ENCODE measurements around the gene TMEM120A.
"Not testable (repeated sequence)": the region's sequence is repeated elsewhere in the genome, so short reads cannot be mapped to it uniquely, and the experiment has no call there.

The TMEM120A gene

DNA sequence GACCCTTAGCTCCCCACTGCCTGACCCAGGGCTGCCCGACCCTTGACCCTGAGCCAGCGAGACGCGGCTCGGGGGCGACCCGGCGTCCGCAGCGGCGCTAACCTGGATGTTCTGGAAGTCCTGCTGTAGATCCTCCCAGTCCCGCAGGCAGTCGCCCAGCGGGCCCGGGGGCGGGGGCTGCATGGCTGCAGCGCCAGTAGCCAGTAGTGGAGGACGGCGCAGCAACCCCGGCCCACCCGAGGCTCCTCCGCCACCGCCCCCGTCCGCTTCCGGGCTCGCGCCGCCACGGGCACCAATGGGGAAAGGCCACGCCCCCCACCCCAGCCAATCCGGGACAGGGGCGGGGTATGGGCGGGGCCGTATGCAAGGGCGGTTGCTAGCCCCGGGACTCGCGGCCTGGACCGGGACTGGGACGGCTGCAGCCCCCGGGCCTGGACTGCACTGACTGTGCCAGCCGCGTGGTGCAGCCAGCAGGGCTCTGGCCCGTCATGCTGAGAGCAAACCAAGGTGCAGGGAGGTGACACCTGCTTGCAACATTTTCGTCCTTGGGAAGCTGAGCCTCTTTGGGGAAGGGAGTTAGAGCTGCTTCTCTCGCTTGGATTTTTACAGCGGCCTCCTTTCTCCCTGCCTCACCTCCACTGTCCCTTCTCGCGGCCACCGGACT, at the start of gene TMEM120A:
Gene TMEM120A (minus strand): TSS at position 208 of the 664 bp plus-strand sequence. CDS start 25 bp downstream, at position 183.
- DNase-seq (ENCODE audit: low read depth in 2 of 2): peak; percentile 93 to 96

- DNase-seq (ENCODE audit: low read depth in 2 of 2): no peak
These were observed 45.7 kb upstream of the TMEM120A start for GRCh38 chr7:76040126-76040525.

DNA sequence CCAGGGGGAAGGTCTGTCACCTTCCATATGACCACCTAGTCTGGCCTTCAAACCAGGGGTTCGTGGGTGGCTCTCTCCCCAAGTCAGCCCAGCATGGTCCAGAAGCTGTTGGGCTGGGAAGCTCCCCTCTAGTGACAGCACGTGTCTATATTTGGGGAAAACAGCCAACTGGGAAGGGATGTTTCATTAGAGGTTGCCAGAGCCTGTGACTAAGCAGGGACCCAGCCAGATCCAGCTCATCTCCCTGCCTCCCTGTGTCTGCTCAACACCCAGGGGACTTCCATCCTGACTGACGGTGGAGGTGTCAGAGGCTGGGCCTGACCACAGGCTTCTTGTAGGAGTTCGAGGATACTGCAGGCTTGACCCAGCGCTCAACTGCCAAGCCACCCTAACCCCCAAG, 42.9 kb upstream of the TMEM120A start:
- DNase-seq (ENCODE audit: low read depth in 2 of 2): no peak

GRCh38 chr7:76031964-76032363, 37.6 kb upstream of the TMEM120A start:
- DNase-seq (ENCODE audit: low read depth in 2 of 2): no peak

GRCh38 chr7:76029682-76030081, 35.3 kb upstream of the TMEM120A start:
- not testable (repeated sequence) for DNase-seq (ENCODE audit: low read depth in 2 of 2)

DNA sequence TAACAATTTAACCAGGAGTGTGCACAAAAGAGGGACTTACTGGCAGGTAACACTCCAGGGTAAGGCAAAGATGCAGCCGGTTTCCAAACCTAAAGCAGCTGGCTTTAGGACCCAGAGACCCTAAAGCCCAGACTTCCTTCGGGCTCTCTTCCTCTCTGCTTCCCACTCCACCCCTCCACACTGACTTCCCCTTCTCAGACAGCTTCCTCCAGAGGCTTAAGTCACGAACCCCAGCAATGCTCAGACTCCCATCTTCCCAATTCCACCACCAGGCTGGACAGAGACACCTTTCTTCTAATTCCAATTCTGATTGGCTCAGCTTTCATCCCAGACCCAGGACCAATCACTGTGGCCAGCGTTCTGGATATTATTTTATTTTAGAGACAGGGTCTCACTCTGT, 28.6 kb upstream of the TMEM120A start:
- no peak for DNase-seq (ENCODE audit: low read depth in 2 of 2)

- no peak for DNase-seq (ENCODE audit: low read depth in 2 of 2)
These were observed 27.8 kb upstream of the TMEM120A start for GRCh38 chr7:76022026-76022780.

DNA sequence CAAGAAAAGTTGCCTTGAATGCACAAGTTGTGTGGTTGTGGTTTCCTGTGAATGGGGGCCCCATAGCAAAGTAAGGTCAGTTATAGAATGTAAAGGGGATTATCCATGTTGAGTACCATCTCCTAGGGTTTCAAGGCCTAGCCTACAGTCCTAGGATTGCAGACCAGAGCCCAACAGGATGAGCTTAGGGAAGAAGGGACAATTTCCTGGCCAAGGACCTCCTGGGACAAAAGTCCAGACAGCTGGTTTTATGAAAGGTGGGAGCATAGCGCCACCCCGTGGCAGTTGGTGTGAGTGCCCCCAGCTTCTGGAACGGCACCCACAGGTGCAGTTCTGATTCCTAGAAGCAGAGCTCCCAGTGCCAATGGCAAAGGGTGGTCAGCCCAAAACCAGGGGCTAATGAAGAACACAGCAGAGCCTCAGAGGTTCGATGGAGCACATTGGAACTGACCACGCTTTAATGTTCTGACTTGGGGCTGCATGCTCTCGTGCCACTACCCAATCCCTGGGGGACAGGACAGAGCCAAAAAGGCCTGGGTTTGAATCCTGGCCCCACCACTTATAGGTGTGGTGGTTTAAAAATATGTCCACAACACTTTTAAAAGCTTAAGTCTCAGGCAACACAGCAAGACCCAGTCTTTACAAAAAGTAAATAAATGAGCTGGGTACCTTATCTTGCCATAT, 25.8 kb upstream of the TMEM120A start:
- peak; percentile 46 to 63 for DNase-seq (ENCODE audit: low read depth in 2 of 2)

- DNase-seq (ENCODE audit: low read depth in 2 of 2): not testable (repeated sequence)
These were observed 24.1 kb upstream of the TMEM120A start for GRCh38 chr7:76018520-76018919.

DNA sequence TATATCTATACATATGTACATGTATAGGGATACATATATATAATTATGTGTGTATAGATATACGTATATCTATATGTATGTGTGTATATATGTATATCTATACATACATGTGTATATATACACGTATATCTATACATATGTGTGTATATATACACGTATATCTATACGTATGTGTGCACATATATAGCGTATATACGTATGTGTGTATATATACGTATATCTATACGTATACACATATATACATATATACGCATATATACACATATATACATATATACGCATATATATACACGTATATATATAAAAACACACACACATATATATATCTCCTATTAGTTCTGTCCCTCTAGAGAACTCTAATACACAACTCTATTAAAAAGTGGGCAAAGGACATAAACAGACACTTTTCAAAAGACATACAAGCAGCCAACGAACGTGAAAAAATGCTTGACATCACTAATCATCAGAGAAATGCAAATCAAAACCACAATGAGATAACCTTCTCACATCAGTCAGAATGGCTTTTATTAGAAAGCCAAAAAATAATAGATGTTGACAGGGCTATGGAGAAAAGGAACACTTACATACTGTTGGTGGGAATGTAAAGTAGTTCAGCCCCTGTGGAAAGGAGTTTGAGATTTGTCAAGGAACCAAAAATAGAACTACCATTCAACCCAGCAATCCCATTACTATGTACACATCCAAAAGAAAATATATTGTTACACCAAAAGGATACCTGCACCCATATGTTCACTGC, 22.0 kb upstream of the TMEM120A start:
- no peak for DNase-seq (ENCODE audit: low read depth in 2 of 2)

DNA sequence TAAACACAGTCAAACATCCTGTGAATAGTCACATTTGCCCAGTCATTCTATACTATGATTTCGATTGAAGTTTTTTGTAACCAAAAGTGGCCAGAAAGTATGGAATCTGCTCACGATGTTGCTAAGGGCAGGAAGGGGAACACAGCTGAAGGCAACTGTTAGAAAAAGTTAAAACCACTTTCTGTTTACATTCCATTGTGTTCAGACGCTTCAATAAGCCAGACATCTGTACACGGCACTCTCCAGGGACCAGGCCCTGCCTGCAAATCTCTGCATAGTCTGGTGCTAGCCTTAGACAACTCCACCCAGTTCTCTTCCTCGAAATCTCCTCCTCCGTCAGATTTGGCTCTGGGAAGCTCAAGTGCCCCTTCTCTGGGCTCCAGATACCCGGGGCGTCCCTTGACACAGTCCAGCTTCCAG, 17.1 kb upstream of the TMEM120A start:
- DNase-seq (ENCODE audit: low read depth in 2 of 2): no peak

- no peak for DNase-seq (ENCODE audit: low read depth in 2 of 2)
These were observed 15.5 kb upstream of the TMEM120A start for GRCh38 chr7:76009672-76010600.

- no peak for DNase-seq (ENCODE audit: low read depth in 2 of 2)
These were observed 13.8 kb upstream of the TMEM120A start for GRCh38 chr7:76008156-76008687.

GRCh38 chr7:76005004-76005403, 10.6 kb upstream of the TMEM120A start:
- not testable (repeated sequence) for DNase-seq (ENCODE audit: low read depth in 2 of 2)

DNA sequence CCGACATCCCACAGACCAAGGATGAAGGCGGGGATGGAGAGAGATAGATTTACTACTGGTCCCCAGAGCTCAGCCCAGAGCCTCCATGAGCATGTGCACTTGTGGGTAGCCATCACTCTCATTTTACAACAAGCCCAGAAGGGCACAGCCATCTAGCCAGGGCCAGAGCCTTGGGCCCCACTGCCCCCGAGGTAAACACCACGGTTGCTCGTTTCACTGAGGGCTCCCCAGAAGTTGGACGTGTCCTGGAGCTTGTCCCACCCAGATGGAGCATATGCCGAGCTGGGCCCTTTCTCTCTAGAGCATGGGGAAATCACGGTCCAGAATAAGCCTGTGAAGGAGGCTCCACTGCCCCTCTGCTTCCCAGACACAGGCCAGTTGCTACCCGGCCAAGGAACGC, 9.0 kb upstream of the TMEM120A start:
- DNase-seq (ENCODE audit: low read depth in 2 of 2): no peak

DNA sequence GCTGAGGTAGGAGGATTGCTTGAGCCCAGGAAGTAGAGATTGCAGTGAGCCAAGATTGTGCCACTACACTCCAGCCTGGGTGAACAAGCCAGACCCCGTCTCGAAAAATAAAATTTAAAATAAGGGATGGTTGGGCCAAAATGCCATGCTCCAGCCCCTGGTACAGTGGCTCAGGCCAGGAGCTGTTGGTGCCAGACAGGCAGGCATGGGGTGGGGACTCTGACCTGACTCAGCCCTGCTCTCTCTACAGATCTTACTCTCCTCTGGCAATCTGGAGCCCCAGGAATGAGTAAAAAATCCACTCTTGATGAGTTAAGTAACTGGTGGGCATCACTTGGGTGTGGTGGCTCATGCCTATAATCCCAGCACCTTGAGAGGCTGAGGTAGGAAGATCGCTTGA, 8.4 kb upstream of the TMEM120A start:
- DNase-seq (ENCODE audit: low read depth in 2 of 2): no peak

GRCh38 chr7:76002139-76002538, 7.7 kb upstream of the TMEM120A start:
- DNase-seq (ENCODE audit: low read depth in 2 of 2): no peak

GRCh38 chr7:76000566-76000965, 6.2 kb upstream of the TMEM120A start:
- DNase-seq (ENCODE audit: low read depth in 2 of 2): no peak

DNA sequence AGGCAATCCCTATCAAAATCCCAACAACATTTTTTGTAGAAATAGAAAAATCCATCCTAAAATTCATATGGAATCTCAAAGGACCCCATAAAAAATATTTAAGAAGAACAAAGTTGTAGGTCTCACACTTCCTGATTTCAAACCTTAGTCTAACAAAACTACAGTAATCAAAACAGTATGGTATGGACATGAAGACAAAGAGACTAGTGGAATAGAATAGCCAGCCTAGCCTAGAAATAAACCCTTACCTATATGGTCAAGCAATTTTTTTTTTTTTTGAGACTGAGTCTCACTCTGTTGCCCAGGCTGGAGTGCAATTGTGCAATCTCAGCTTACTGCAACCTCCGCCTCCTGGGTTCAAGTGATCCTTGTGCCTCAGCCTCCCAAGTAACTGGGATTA, 3.6 kb upstream of the TMEM120A start:
- DNase-seq (ENCODE audit: low read depth in 2 of 2): no peak

- DNase-seq (ENCODE audit: low read depth in 2 of 2): no peak
These were observed 2.1 kb upstream of the TMEM120A start for GRCh38 chr7:75996476-75996875.

DNA sequence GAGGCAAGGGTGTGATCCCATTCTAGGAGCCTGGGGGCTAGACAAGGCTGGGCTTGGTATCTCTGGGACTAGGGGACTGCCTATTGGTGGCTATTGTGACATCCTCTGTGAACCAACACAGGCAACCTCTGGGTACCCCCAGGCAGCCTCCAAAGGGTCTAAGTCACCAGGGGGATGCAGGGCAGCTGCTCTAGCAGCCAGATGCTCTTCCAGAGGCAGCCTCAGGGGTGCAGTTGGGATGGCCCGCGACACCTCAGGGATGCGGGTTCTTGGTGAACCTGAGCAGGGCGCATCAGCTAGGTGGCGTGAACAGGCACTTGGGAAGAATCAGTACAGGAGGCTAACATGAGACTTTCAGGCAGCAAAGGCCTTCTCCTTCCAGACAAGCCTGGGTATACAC, 1.6 kb upstream of the TMEM120A start:
- DNase-seq (ENCODE audit: low read depth in 2 of 2): no peak

All from activated CD4-positive, alpha-beta T cell treated with anti-CD3 and anti-CD28 coated beads for 24 hours (primary cell).